Lung (tissue), 16 donors: ENCODE results near the gene FMO5. TPM values are rescaled to one million over a fixed set of nuclear protein-coding genes. Genes with fewer than 3 reads are reported as not detected.

Source experiments
- ATAC-seq: fragments of 200-7000 bp; cut with Tn5 transposase; one replicate; pipeline ENCODE4 v1.9.1; 2020; ENCODE audit warnings: moderate number of reproducible peaks; ENCODE audit not compliant: insufficient read depth, low FRiP score
- DNase-seq, 3 donors: peaks; one replicate each; pipeline ENCODE4 v3.0.0-alpha.2; 2013 to 2017
- H3K27ac ChIP-seq, 2 donors: one replicate each; pipeline ENCODE4 v1.5.1; 2013; ENCODE audit warnings: mild to moderate bottlenecking in 2 of 2, moderate library complexity in 2 of 2, control low read depth in 1 of 2, inconsistent platforms in 1 of 2, low read depth in 1 of 2, low read length in 1 of 2
- H3K27me3 ChIP-seq, 3 donors: one replicate each; pipeline ENCODE4 v1.5.1; 2013; ENCODE audit warnings: low read length in 2 of 3; ENCODE audit not compliant: control insufficient read depth in 3 of 3, insufficient read depth in 3 of 3
- H3K36me3 ChIP-seq, 4 donors: one replicate each; pipeline ENCODE4 v1.5.1; 2013; ENCODE audit warnings: low read length in 4 of 4, mild to moderate bottlenecking in 1 of 4, moderate library complexity in 1 of 4; ENCODE audit not compliant: control insufficient read depth in 4 of 4, insufficient read depth in 4 of 4
- H3K4me1 ChIP-seq, 5 donors: one replicate each; pipeline ENCODE4 v1.5.1; 2013; ENCODE audit warnings: low read length in 5 of 5, mild to moderate bottlenecking in 2 of 5, moderate library complexity in 1 of 5; ENCODE audit not compliant: control insufficient read depth in 5 of 5, insufficient read depth in 5 of 5
- H3K4me3 ChIP-seq: one replicate; pipeline ENCODE4 v1.5.1; 2013; ENCODE audit warnings: mild to moderate bottlenecking, control low read depth, moderate library complexity
- H3K9ac ChIP-seq, 2 donors: one replicate each; pipeline ENCODE4 v1.5.1; 2013; ENCODE audit warnings: low read length in 2 of 2, control low read depth in 1 of 2; ENCODE audit not compliant: insufficient read depth in 1 of 2
- H3K9me3 ChIP-seq, 4 donors: one replicate each; pipeline ENCODE4 v1.5.1; 2013; ENCODE audit warnings: low read length in 3 of 4, mild to moderate bottlenecking in 1 of 4, moderate library complexity in 1 of 4; ENCODE audit not compliant: control insufficient read depth in 4 of 4, insufficient read depth in 3 of 4
- CTCF ChIP-seq: IDR thresholded peaks from 2 replicates; pipeline ENCODE4 v1.5.1; 2012; ENCODE audit warnings: mild to moderate bottlenecking; ENCODE audit errors: control extremely low read depth, extremely low read depth
- WGBS, 2 donors: extraction: QIAGEN DNeasy Blood & Tissue Kit; methylation state at CpG; one replicate each; pipeline ENCODE4 v1.1.7; 2013; 5-methylcytosine and 5-hydroxymethylcytosine counted together
- long read RNA-seq, 5 donors: transcript quantifications; one replicate each; lab custom pipeline, GENCODE V29; 2026
- polyA plus RNA-seq, 2 donors: library from polyadenylated mRNA; stranded (reverse); fragments of 200-250 nt; gene quantifications; one replicate each; pipeline ENCODE4 v1.2.1, GENCODE V29; 2013
- total RNA-seq, 2 donors: library from RNA; depleted of rRNA in 1 of 2; stranded (reverse); fragments of >200 nt in 1 of 2; gene quantifications; one replicate each; pipeline ENCODE4 v1.2.1, GENCODE V29; 2014 to 2021
- donor health status: control.
- donor health status: control.
- donor health status: Bipolar disorder and iron deficiency.
- donor health status: healthy.
- donor health status: DM: yes; HTN: yes; CAD: no.

Gene FMO5
- 10 to 100 TPM; 10.4 to 78.6 TPM for total RNA-seq
- polyA plus RNA-seq: 10 to 100 TPM; 20.0 to 36.4 TPM
- long read RNA-seq, donor 1, partial matches to known transcripts: 55 of 61 reads
- long read RNA-seq, donor 1, other reads (novel, unspliced or antisense): 6 of 61 reads
- long read RNA-seq, donor 2, partial matches to known transcripts: 5 of 5 reads
- long read RNA-seq, donor 2, other reads (novel, unspliced or antisense): 0 of 5 reads
- long read RNA-seq, donor 3, partial matches to known transcripts: 20 of 20 reads
- long read RNA-seq, donor 3, other reads (novel, unspliced or antisense): 0 of 20 reads
- long read RNA-seq, donor 4: 0 reads
- long read RNA-seq, donor 5, partial matches to known transcripts: 0 of 1 reads
- long read RNA-seq, donor 5, other reads (novel, unspliced or antisense): 0 of 1 reads

- Histone ChIP-seq H3K4me3 (peak within 1 kb of the TSS; percentile 42), H3K4me1 (peaks cover 0 to 9% (median 2%) of the 10 kb centered on the region in 5 donors), H3K27me3 (no peaks in the 10 kb centered on the region), H3K27ac (peak within 1 kb of the TSS; percentile 56 to 82), H3K36me3 (no peaks in the 10 kb centered on the region), H3K9me3 (no peaks in the 10 kb centered on the region), H3K9ac (peak within 1 kb of the TSS; percentile 30 to 80)
- peak; percentile 90 for ATAC-seq
- peak; percentile 85 to 95 (median 92) for DNase-seq
- 0 to 1% methylated on average over 17 of the region's 17 CpGs for WGBS, 2 donors
- TF ChIP-seq CTCF: no peak
Measured at GRCh38 chr1:147225193-147225730, at the start of gene FMO5. FMO5 (minus strand) TSS chr1:147225339; CDS start chr1:147225029, 310 bp downstream.

GRCh38 chr1:147273409-147274336, 48.5 kb upstream of the FMO5 start:
- no peak overlapping the region for H3K4me3 ChIP-seq
- 55 to 58% methylated on average over 6 of the region's 6 CpGs for WGBS, 2 donors
- peak; percentile 30 to 82 (median 79) for DNase-seq
- peak; percentile 88 for ATAC-seq
- peaks cover 22 to 41% (median 27%) of the 10 kb centered on the region in 4 donors for H3K36me3 ChIP-seq
- TF ChIP-seq CTCF: peak; percentile 36
- no peak overlapping the region for H3K27ac ChIP-seq
- peaks cover 0 to 2% (median 0%) of the 10 kb centered on the region in 5 donors for H3K4me1 ChIP-seq
- no peaks in the 10 kb centered on the region for H3K27me3 ChIP-seq
- H3K9me3 ChIP-seq: no peaks in the 10 kb centered on the region
- no peak overlapping the region for H3K9ac ChIP-seq

- no peak overlapping the region for H3K27ac ChIP-seq
- no peaks in the 10 kb centered on the region for H3K27me3 ChIP-seq
- H3K9me3 ChIP-seq: no peaks in the 10 kb centered on the region
- no peak overlapping the region for H3K4me3 ChIP-seq
- H3K36me3 ChIP-seq: peaks cover 23 to 42% (median 33%) of the 10 kb centered on the region in 4 donors
- no peak overlapping the region for H3K9ac ChIP-seq
- ATAC-seq (no peak), DNase-seq (no peak)
- TF ChIP-seq CTCF: no peak
- 66 to 80% methylated on average over 3 of the region's 3 CpGs for WGBS, 2 donors
- peaks cover 0 to 2% (median 0%) of the 10 kb centered on the region in 5 donors for H3K4me1 ChIP-seq
Measured at GRCh38 chr1:147272042-147272441, 46.9 kb upstream of the FMO5 start.
